H1 (cell line): ENCODE results near the gene EML1. TPM values are rescaled to one million over a fixed set of nuclear protein-coding genes. Genes with fewer than 3 reads are reported as not detected.

Experiments
- CTCF ChIA-PET: fragments of 300-600 bp; sonication (Branson Sonifier 250); formaldehyde crosslinking; loops from one replicate; lab custom pipeline; 2021; ENCODE audit not compliant: partially characterized antibody; lab: Charles Lee
- POLR2A ChIA-PET: fragments of 300-600 bp; sonication (Branson Sonifier 250); formaldehyde crosslinking; loops from one replicate; lab custom pipeline; 2021; ENCODE audit warnings: inconsistent platforms; ENCODE audit not compliant: partially characterized antibody; lab: Charles Lee
- DNase-seq, 2 experiments: peaks; one replicate each; pipeline versions ENCODE4 v3.0.0 to v3.0.0-alpha.2; 2010 to 2022; ENCODE audit warnings: low spot score in 2 of 2, low read depth in 1 of 2, mixed read lengths in 1 of 2
- FAIRE-seq: peaks from 2 replicates; lab custom pipeline; 2011; peaks lifted over from hg19 to GRCh38; lab: Jason Lieb, UNC
- H2AFZ ChIP-seq: 2 replicates; pipeline ENCODE4 v1.8.1; 2012; ENCODE audit warnings: low read length, inconsistent platforms
- H2AK5ac ChIP-seq: 2 replicates; pipeline ENCODE4 v1.6.1; 2013; ENCODE audit warnings: low read depth, low read length
- H2BK120ac ChIP-seq: replicated peaks from 2 replicates; pipeline ENCODE3; 2013; ENCODE audit warnings: low read depth, low read length, inconsistent platforms
- H2BK12ac ChIP-seq: 2 replicates; pipeline ENCODE4 v1.6.1; 2013; ENCODE audit warnings: low read depth, low read length
- H2BK15ac ChIP-seq: 2 replicates; pipeline ENCODE4 v1.6.1; 2013; ENCODE audit warnings: low read length
- H2BK20ac ChIP-seq: 2 replicates; pipeline ENCODE4 v1.6.1; 2013; ENCODE audit warnings: low read length
- H2BK5ac ChIP-seq: 2 replicates; pipeline ENCODE4 v1.6.1; 2013; ENCODE audit warnings: low read depth, low read length
- H3K14ac ChIP-seq: 2 replicates; pipeline ENCODE4 v1.6.1; 2013; ENCODE audit warnings: inconsistent platforms; ENCODE audit not compliant: insufficient read length
- H3K18ac ChIP-seq: 2 replicates; pipeline ENCODE4 v1.6.1; 2013; ENCODE audit warnings: low read length; ENCODE audit errors: extremely low read depth
- H3K23ac ChIP-seq: 2 replicates; pipeline ENCODE4 v1.6.1; 2013; ENCODE audit warnings: inconsistent platforms; ENCODE audit not compliant: insufficient read length
- H3K23me2 ChIP-seq: 2 replicates; pipeline ENCODE4 v1.6.1; 2013; ENCODE audit warnings: low read depth, low read length
- H3K27ac ChIP-seq: 2 replicates; pipeline ENCODE4 v1.6.1; 2011; ENCODE audit warnings: low read depth, low read length, inconsistent platforms
- H3K27me3 ChIP-seq, 4 experiments: replicated peaks in 1 of 4; 1 replicate in 1 of 4; 2 replicates in 3 of 4; pipeline versions ENCODE4 v1.6.1 to v1.8.1; 2011 to 2013; ENCODE audit warnings: low read length in 3 of 4, mild to moderate bottlenecking in 3 of 4, inconsistent platforms in 2 of 4, mixed read lengths in 2 of 4, moderate library complexity in 1 of 4; ENCODE audit not compliant: control insufficient read depth in 3 of 4, insufficient read depth in 3 of 4; ENCODE audit errors: extremely low read depth in 1 of 4
- H3K36me3 ChIP-seq, 4 experiments: 2 replicates each; pipeline versions ENCODE4 v1.6.1 to v1.8.1; 2011 to 2013; ENCODE audit warnings: mild to moderate bottlenecking in 4 of 4, low read length in 3 of 4, moderate library complexity in 2 of 4, control low read depth in 1 of 4, inconsistent platforms in 1 of 4; ENCODE audit not compliant: insufficient read depth in 4 of 4, control insufficient read depth in 2 of 4
- H3K4ac ChIP-seq: replicated peaks from 2 replicates; pipeline ENCODE3; 2013; ENCODE audit warnings: low read length, low read depth, mixed read lengths, inconsistent platforms; ENCODE audit not compliant: insufficient read length
- H3K4me1 ChIP-seq, 4 experiments: replicated peaks in 1 of 4; 1 replicate in 1 of 4; 2 replicates in 3 of 4; pipeline versions ENCODE4 v1.6.1 to v1.8.1; 2011 to 2013; ENCODE audit warnings: low read length in 3 of 4, inconsistent platforms in 2 of 4, mixed read lengths in 1 of 4; ENCODE audit not compliant: insufficient read depth in 4 of 4, control insufficient read depth in 3 of 4
- H3K4me2 ChIP-seq, 2 experiments: 2 replicates each; pipeline versions ENCODE4 v1.6.1 to v1.8.1; 2011 to 2013; ENCODE audit warnings: low read depth in 2 of 2, low read length in 2 of 2, control low read depth in 1 of 2, inconsistent platforms in 1 of 2, mild to moderate bottlenecking in 1 of 2; ENCODE audit not compliant: insufficient read depth in 1 of 2
- H3K4me3 ChIP-seq, 4 experiments: fragments of 200-600, 300-600 bp in 1 of 4; sonication (generic), shearing (Covaris generic), sonication (Bioruptor Twin) in 1 of 4; 2 replicates each; pipeline versions ENCODE4 v1.5.1 to v1.8.1; 2011 to 2016; ENCODE audit warnings: low read length in 4 of 4, low read depth in 3 of 4, control low read depth in 2 of 4, inconsistent platforms in 2 of 4, mild to moderate bottlenecking in 2 of 4, mixed read lengths in 1 of 4, moderate library complexity in 1 of 4; ENCODE audit not compliant: insufficient read depth in 2 of 4; ENCODE audit errors: extremely low read depth in 1 of 4
- H3K56ac ChIP-seq: replicated peaks from 2 replicates; pipeline ENCODE3; 2013; ENCODE audit warnings: low read depth, mild to moderate bottlenecking, mixed read lengths, low read length, inconsistent platforms; ENCODE audit not compliant: insufficient read length
- H3K79me1 ChIP-seq: 2 replicates; pipeline ENCODE4 v1.6.1; 2013; ENCODE audit warnings: low read depth, low read length, control low read depth
- H3K79me2 ChIP-seq, 2 experiments: 2 replicates each; pipeline versions ENCODE4 v1.6.1 to v1.8.1; 2012 to 2013; ENCODE audit warnings: low read length in 2 of 2, mild to moderate bottlenecking in 2 of 2, inconsistent platforms in 1 of 2; ENCODE audit not compliant: insufficient read depth in 2 of 2, control insufficient read depth in 1 of 2
- H3K9ac ChIP-seq, 4 experiments: replicated peaks in 1 of 4; 1 replicate in 1 of 4; 2 replicates in 3 of 4; pipeline versions ENCODE4 v1.6.1 to v1.8.1; 2011 to 2013; ENCODE audit warnings: low read depth in 3 of 4, low read length in 3 of 4, control low read depth in 2 of 4, mild to moderate bottlenecking in 2 of 4, moderate library complexity in 2 of 4, inconsistent platforms in 1 of 4; ENCODE audit errors: extremely low read depth in 1 of 4
- H3K9me3 ChIP-seq, 2 experiments: 2 replicates each; pipeline versions ENCODE4 v1.6.1 to v1.8.1; 2012 to 2013; ENCODE audit warnings: mild to moderate bottlenecking in 2 of 2, moderate library complexity in 2 of 2, control low read depth in 1 of 2, inconsistent platforms in 1 of 2, low read depth in 1 of 2, low read length in 1 of 2, mixed read lengths in 1 of 2; ENCODE audit not compliant: insufficient read depth in 2 of 2
- H4K20me1 ChIP-seq, 2 experiments: replicated peaks in 1 of 2; 2 replicates each; pipeline versions ENCODE3 to v1.8.1; 2011 to 2013; ENCODE audit warnings: inconsistent platforms in 2 of 2, low read length in 2 of 2, mild to moderate bottlenecking in 1 of 2; ENCODE audit not compliant: insufficient read depth in 2 of 2, control insufficient read depth in 1 of 2
- H4K5ac ChIP-seq: 2 replicates; pipeline ENCODE4 v1.6.1; 2013; ENCODE audit warnings: low read length, low read depth, mixed read lengths, inconsistent platforms; ENCODE audit not compliant: insufficient read length
- H4K8ac ChIP-seq: 2 replicates; pipeline ENCODE4 v1.8.0; 2013; ENCODE audit warnings: mild to moderate bottlenecking, moderate library complexity, low read length, inconsistent platforms; ENCODE audit not compliant: insufficient read depth; ENCODE audit errors: extremely low read depth
- H4K91ac ChIP-seq: replicated peaks from 2 replicates; pipeline ENCODE3; 2013; ENCODE audit warnings: low read length, mixed read lengths, inconsistent platforms; ENCODE audit not compliant: insufficient read length
- GABPA ChIP-seq: IDR thresholded peaks from 2 replicates; pipeline ENCODE4 v1.6.1; 2011; ENCODE audit warnings: mild to moderate bottlenecking, low read length, moderate library complexity, borderline replicate concordance; ENCODE audit not compliant: insufficient read depth
- KDM4A ChIP-seq: IDR thresholded peaks from one replicate; pipeline ENCODE4 v1.7.1; 2012; ENCODE audit warnings: low read depth, mild to moderate bottlenecking, moderate library complexity, low read length, inconsistent platforms; ENCODE audit not compliant: severe bottlenecking
- NRF1 ChIP-seq: IDR thresholded peaks from 2 replicates; pipeline ENCODE4 v1.6.1; 2011; ENCODE audit warnings: mild to moderate bottlenecking, low read depth, low read length, improper control_type of control experiment
- PHF8 ChIP-seq: fragments of 200-600 bp; sonication (generic); conservative IDR thresholded peaks from 2 replicates; pipeline ENCODE4 v1.7.1; 2012; ENCODE audit warnings: low read depth, mild to moderate bottlenecking, inconsistent platforms, low read length, moderate library complexity
- POLR2A ChIP-seq, 2 experiments: IDR thresholded peaks; 1 replicate in 1 of 2; 2 replicates in 1 of 2; pipeline ENCODE4 v1.6.1; 2011; ENCODE audit warnings: low read depth in 2 of 2, low read length in 2 of 2, mild to moderate bottlenecking in 2 of 2; ENCODE audit errors: control extremely low read depth in 1 of 2
- RNF2 ChIP-seq: fragments of 200-900, 300-1000 bp; sonication (generic); IDR thresholded peaks from 2 replicates; pipeline ENCODE4 v1.7.1; 2016; ENCODE audit warnings: borderline replicate concordance, low read depth, mild to moderate bottlenecking, antibody characterized with exemption, low read length; ENCODE audit not compliant: poor library complexity, severe bottlenecking; ENCODE audit errors: missing control alignments
- RXRA ChIP-seq: IDR thresholded peaks from 2 replicates; pipeline ENCODE4 v1.6.1; 2011; ENCODE audit warnings: low read depth, mild to moderate bottlenecking, low read length, moderate library complexity; ENCODE audit not compliant: insufficient read depth
- TAF7 ChIP-seq: optimal IDR thresholded peaks from 2 replicates; pipeline ENCODE3; 2011; ENCODE audit warnings: low read depth, mild to moderate bottlenecking, inconsistent platforms, low read length, moderate library complexity, borderline replicate concordance
- WGBS, 2 experiments: shearing (Covaris generic) in 1 of 2; methylation state at CpG; one replicate each; pipeline versions ENCODE4 v1.1.6 to v1.1.7; 2013 to 2015; ENCODE audit warnings: low lambda C conversion rate in 2 of 2, mixed read lengths in 2 of 2, inconsistent platforms in 1 of 2, low coverage in 1 of 2, missing lambda C conversion rate in 1 of 2; ENCODE audit not compliant: insufficient replicate concordance in 2 of 2, insufficient coverage in 1 of 2, insufficient read length in 1 of 2; ENCODE audit errors: extremely low coverage in 1 of 2, missing lambda C conversion rate in 1 of 2; 5-methylcytosine and 5-hydroxymethylcytosine counted together
- polyA plus RNA-seq, 7 experiments: library from polyadenylated mRNA; depleted of rRNA in 3 of 7; stranded (reverse) in 5 of 7; unstranded in 2 of 7; fragments of >200 nt in 5 of 7; fragments of 200-250 nt in 2 of 7; gene quantifications; 1 replicate in 5 of 7; 2 replicates in 1 of 7; 4 replicates in 1 of 7; pipeline versions ENCODE4 v1.2.1 to v1.2.3, GENCODE V29; 2011 to 2013; ENCODE audit warnings: missing spikeins in 2 of 7, mixed read lengths in 2 of 7
- total RNA-seq: library from RNA; stranded (reverse); fragmentation: NEBNext Ultra II Directional; extraction: Animal tissue kit (Norgen Biotek cat#: 25700); gene quantifications from 2 replicates; pipeline ENCODE4 v1.2.1, GENCODE V29; 2021
- TF ChIP-seq, protein P1 (sequence below): IDR thresholded peaks from 2 replicates; pipeline ENCODE4 v1.6.1; 2012; ENCODE audit warnings: inconsistent platforms

The EML1 gene
- total and polyA plus RNA-seq, 2 of the 8 experiments (the other 6 are each of a cell fraction or from before 2014, with no cell fraction given) = 11.1 to 24.7 TPM

DNA sequence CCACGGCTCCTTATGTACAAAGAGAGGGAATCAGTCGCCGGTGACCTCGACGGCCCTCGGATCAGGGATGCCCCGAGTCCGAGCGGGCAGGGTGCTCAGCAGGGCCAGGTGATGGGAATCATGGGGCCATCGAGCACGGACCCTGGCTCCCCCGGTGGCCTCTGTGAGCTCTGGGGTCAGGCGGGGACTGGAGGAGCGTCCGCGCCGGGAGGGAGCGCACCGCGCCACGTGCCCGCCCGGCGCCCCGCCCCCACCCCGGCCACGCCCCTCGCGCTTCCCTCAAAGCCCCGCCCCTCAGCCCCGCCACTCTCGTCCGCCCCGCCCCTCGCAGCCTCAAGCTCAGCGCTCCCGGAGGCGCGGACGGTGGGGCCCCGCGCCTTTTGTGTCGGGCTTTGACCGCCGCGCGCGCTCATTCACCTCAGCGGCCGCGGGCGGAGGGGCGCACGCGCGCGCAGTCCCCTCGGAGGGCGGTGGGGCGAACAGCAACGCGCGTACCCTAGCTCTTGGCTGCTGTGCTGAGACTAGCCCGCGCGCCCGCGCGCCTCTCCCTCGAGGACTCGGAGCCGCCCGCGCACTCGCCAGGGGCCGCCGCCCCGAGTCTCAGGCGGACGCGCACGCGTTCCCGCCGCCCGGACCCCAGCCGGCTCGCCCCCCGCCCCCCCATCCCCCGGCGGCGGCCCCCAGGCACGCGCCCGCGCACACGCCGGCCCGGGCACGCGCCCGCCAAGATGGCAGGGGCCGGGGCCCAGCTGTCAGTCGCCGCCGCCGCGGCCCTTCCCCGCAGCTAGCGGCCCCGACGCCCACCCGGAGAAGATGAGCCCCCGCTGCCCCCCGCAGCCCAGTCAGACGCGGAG lies 178.1 kb downstream of the EML1 start:
- FAIRE-seq = no peak
- TF ChIP-seq KDM4A (peak; percentile 89), POLR2A (IDR thresholded peaks at IDR 0.05; ENCODE audit: control extremely low read depth in 1 of 2, low read depth in 2 of 2, low read length in 2 of 2) (peak; percentile 50 to 80), RNF2 (peak; percentile 50), NRF1 (peak; percentile 28; the same call in 1 of the 2 replicates), PHF8 (peak; percentile 96), RXRA (no peak), TAF7 (peak; percentile 27), GABPA (no peak)
- TF ChIP-seq, protein P1, sequence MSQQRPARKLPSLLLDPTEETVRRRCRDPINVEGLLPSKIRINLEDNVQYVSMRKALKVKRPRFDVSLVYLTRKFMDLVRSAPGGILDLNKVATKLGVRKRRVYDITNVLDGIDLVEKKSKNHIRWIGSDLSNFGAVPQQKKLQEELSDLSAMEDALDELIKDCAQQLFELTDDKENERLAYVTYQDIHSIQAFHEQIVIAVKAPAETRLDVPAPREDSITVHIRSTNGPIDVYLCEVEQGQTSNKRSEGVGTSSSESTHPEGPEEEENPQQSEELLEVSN = peak; percentile 96

More for the DNA sequence above, 178.1 kb downstream of the EML1 start:
- Histone ChIP-seq H3K27me3 (peaks cover 6 to 22% (median 19%) of the 10 kb centered on the region in 4 experiments), H3K18ac (peak overlapping the region; percentile 86), H3K27ac (peak overlapping the region; percentile 77; the same call in 1 of the 2 replicates), H3K36me3 (no peaks in the 10 kb centered on the region), H3K4me3 (peak overlapping the region; percentile 50 to 89 (median 65)), H4K91ac (peak overlapping the region; percentile 72), H3K9ac (peak overlapping the region; percentile 15 to 93 (median 86); a peak in 6 of 7 replicates), H2BK15ac (no peak overlapping the region; the same call in 1 of the 2 replicates), H4K5ac (no peak overlapping the region), H4K8ac (peak overlapping the region; percentile 93), H2AFZ (peak overlapping the region; percentile 33; the same call in 1 of the 2 replicates), H3K79me2 (peaks cover 0 to 33% of the 10 kb centered on the region in 2 experiments; a peak in 3 of 4 replicates), H3K4me1 (peaks cover 0 to 12% (median 5%) of the 10 kb centered on the region in 4 experiments; a peak in 6 of 7 replicates), H2BK20ac (no peak overlapping the region), H2BK120ac (no peak overlapping the region), H3K79me1 (peaks cover 6% of the 10 kb centered on the region; the same call in 1 of the 2 replicates), H3K4ac (no peak overlapping the region), H3K9me3 (peaks cover 12 to 15% of the 10 kb centered on the region in 2 experiments; a peak in 3 of 4 replicates), H2BK12ac (no peak overlapping the region), H4K20me1 (peaks cover 0 to 2% of the 10 kb centered on the region in 2 experiments), H3K14ac (no peak overlapping the region), H3K56ac (peak overlapping the region; percentile 54), H2AK5ac (no peak overlapping the region), H2BK5ac (no peak overlapping the region; the same call in 1 of the 2 replicates), H3K23ac (no peak overlapping the region), H3K4me2 (peak overlapping the region; percentile 51 to 68), H3K23me2 (peaks cover 4% of the 10 kb centered on the region; the same call in 1 of the 2 replicates)
- peak; percentile 49 to 91 for DNase-seq
- 7% methylated on average over 35 of the region's 117 CpGs; no CpG with 5 or more reads in 1 of the 2 experiments for WGBS, 2 experiments
- CTCF ChIA-PET = interaction anchor here (0.6 to 4.9 kb wide), 5 partner anchors 12 to 213 kb away, joined by 3 to 18 read pairs (median 3); no protein-coding TSS in a partner anchor
- POLR2A ChIA-PET = interaction anchor here (0.6 to 1.2 kb wide), 8 partner anchors 12 to 356 kb away, joined by 3 to 5 read pairs (median 4); partner anchors contain the start of gene EVL
